HG03558 (cell line): Measurements from ENCODE around the gene STC2.

Source experiments
- ATAC-seq: cut with Tn5 transposase; IDR thresholded peaks from one replicate; pipeline ENCODE4 v1.9.1; 2021; ENCODE audit warnings: moderate number of reproducible peaks; ENCODE audit not compliant: unreplicated experiment; ENCODE audit errors: extremely low read depth

Gene STC2

DNA sequence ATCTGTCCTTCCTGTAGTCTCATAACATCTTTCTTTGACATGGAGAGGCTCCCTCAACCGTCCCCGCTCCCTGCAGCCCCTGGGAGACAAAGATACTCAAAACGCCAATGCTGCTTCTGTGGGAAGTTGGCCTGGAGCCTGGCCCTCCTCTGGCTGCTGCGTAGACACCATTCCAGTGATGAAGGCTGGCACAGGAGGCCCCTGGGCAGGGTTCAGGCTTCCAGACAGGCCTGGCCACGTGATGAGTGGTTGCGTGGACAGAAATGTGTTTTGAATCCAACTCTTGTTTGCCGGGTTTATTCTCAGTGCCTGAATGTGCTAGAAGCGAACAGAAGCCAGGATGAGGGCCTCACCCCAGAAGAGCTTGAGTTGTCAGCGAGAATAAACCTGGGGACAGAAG lies 50.0 kb downstream of the STC2 start:
- ATAC-seq: no peak

GRCh38 chr5:173274771-173275170 lies 53.4 kb downstream of the STC2 start:
- no peak for ATAC-seq

DNA sequence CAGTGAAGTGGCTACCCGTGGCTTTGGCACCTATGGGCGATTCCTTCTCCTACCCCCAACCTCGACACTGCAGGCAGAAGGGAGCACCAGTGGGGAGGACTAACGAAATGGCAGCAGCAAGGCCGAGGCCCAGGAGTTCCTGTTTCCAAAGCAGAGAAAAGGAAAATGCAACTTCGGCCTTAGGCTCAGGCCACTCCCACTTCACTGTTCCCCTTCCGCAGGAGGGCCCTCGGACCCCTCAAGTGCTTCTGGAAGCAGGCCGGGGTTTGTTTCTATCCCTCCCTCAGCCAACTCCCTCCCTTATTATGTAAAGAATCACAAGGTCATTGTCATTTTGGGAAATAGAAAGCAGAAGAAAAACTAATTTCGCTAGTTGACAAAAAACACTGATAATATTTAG lies 56.8 kb downstream of the STC2 start:
- no peak for ATAC-seq

DNA sequence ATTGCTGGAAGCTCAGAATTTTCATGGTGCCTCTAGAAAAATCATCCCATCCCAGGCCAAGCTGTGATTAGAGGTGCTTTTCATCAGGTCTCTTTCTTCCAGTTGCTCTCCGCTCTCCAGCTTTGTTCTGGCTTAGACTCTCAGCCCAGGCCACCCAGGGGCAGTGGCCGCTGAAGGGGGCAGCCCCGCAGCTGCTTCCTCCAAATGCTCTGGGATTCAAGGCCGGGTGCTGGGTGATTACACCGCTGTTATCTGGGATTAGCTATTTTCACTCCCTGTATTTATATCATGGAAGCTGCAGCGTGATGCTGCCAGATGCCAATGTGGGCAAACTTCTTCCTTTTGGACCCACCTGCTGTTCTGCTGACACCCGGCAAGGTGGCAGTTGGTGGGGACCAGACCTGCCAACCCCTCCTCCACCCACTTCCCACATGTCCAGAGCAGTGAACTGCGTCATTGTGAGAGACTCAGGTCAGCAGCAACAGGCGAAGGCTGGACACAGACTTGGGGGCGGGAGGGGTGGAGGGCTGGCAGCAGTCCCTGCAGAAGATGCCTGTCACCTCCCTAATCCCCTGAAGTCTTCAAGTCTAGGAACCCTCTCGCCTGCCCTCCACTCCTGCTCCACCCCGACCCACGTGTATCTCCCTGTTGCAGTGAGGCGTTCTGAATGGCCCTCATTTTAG lies 59.3 kb downstream of the STC2 start:
- no peak for ATAC-seq

DNA sequence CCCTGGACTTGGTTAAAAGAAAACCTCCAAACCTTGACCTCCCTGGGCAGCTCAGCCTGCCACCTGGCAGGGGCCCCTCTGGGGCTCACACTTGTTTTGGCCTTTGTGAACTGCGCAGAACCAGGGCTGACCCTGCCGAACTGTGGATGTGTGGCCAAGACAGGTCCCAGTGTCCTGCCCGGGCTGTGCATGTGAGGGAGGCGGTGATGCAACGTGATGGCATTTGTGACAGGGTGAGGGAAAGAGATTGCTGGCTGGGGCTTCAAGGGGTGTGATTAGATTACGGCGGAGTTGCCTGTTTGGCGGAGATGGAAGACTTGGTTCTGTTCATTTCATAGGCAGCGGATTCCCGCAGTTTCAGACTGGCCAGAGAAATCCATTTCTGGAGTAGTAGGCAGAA lies 62.8 kb downstream of the STC2 start:
- no peak for ATAC-seq
